GM12864 (cell line): Measurements from ENCODE around the gene FGF1.

Source experiments
- DNase-seq: peaks from one replicate; pipeline ENCODE4 v3.0.0-alpha.2; 2011; ENCODE audit warnings: low read depth
- H3K4me3 ChIP-seq: 2 replicates; pipeline ENCODE4 v1.5.1; 2011; ENCODE audit warnings: mild to moderate bottlenecking, low read depth, low read length, control low read depth
- TF ChIP-seq, protein P1 (sequence below): IDR thresholded peaks from 2 replicates; pipeline ENCODE4 v1.5.1; 2011; ENCODE audit warnings: low read depth, mild to moderate bottlenecking, moderate library complexity, low read length, control low read depth, inconsistent platforms; ENCODE audit errors: missing control alignments

The FGF1 gene

DNA sequence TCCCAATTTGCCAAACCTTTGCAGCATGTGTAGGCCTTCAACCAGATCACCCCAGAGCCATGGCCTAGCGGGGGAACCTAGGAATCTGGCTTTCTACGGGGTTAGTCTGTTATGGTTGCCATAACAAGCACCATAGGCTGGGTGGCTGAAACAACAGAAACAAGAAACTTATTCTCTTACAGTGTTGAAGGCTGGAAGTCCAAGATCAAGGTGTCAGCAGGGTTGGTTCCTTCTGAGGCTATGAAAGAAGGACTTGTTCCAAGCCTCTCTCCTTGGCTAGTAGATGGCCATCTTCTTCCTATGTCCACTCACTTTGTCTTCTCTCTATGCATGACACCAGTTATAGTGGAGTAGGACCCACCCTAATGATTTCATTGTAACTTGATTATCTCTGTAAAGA is 6.1 kb downstream of the FGF1 start:
- TF ChIP-seq, protein P1, sequence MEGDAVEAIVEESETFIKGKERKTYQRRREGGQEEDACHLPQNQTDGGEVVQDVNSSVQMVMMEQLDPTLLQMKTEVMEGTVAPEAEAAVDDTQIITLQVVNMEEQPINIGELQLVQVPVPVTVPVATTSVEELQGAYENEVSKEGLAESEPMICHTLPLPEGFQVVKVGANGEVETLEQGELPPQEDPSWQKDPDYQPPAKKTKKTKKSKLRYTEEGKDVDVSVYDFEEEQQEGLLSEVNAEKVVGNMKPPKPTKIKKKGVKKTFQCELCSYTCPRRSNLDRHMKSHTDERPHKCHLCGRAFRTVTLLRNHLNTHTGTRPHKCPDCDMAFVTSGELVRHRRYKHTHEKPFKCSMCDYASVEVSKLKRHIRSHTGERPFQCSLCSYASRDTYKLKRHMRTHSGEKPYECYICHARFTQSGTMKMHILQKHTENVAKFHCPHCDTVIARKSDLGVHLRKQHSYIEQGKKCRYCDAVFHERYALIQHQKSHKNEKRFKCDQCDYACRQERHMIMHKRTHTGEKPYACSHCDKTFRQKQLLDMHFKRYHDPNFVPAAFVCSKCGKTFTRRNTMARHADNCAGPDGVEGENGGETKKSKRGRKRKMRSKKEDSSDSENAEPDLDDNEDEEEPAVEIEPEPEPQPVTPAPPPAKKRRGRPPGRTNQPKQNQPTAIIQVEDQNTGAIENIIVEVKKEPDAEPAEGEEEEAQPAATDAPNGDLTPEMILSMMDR = no peak
- H3K4me3 ChIP-seq = no peak overlapping the region
- DNase-seq = no peak

DNA sequence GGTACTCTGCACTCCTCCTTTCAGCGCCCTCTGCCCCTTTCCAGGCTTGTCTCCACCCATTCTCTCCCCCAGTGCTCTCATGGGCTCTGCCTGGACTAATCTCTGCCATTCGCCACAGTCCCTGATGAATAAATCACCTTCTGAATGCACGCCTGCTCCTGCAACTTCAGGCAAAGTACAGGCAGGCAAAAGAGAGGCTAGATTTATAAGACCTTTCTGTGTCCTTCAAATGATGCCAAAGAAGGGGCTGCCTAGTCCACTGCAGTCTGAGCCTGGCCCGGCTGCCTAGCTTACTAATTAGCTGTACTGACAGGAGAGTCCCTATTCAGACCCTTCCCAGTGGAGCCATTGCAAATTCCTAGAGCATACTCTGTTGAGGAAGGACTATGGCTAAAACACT is 7.4 kb downstream of the FGF1 start:
- TF ChIP-seq, protein P1 = no peak
- no peak for DNase-seq
- no peak overlapping the region for H3K4me3 ChIP-seq

DNA sequence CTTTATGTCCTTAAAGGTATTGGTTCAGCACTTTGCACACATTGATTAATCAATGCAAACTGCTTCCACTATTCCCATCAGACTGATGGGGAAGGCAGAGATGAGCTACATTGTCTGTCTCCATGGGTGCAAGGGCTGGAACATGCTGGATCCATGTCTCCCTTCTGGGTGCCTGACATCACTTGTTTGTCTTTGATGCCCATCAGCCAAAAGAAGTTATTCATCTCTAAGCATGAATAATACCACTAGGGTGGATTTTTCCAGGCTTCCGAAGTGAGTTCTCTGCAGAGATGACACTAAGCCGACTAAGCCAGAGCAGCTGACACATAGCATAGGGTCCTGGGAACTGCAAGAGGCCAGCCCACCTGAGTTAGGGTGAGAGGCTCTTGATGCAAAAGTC is 8.7 kb downstream of the FGF1 start:
- TF ChIP-seq, protein P1 = no peak
- DNase-seq = no peak

DNA sequence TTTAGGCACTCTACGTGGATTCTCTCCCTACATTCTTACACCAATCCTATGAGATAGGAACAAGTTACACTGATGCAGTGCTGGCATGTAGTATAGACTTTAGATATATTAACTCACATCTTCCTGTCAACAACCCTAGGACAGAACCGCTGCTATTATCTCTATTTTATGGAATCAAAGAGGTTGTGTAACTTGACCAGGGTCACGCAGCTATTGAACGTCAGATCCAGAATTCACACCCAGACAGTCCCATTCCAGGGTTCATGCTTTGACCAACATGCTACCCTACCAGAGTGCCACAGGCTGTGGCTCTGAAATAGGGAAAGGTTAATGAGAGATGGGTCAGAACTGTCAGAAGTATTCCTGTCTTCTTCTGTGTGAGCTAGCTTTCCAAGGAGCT is 9.6 kb downstream of the FGF1 start:
- H3K4me3 ChIP-seq = no peak overlapping the region
- TF ChIP-seq, protein P1 = no peak
- DNase-seq = no peak

More for the DNA sequence above, 8.7 kb downstream of the FGF1 start:
- no peak overlapping the region for H3K4me3 ChIP-seq

DNA sequence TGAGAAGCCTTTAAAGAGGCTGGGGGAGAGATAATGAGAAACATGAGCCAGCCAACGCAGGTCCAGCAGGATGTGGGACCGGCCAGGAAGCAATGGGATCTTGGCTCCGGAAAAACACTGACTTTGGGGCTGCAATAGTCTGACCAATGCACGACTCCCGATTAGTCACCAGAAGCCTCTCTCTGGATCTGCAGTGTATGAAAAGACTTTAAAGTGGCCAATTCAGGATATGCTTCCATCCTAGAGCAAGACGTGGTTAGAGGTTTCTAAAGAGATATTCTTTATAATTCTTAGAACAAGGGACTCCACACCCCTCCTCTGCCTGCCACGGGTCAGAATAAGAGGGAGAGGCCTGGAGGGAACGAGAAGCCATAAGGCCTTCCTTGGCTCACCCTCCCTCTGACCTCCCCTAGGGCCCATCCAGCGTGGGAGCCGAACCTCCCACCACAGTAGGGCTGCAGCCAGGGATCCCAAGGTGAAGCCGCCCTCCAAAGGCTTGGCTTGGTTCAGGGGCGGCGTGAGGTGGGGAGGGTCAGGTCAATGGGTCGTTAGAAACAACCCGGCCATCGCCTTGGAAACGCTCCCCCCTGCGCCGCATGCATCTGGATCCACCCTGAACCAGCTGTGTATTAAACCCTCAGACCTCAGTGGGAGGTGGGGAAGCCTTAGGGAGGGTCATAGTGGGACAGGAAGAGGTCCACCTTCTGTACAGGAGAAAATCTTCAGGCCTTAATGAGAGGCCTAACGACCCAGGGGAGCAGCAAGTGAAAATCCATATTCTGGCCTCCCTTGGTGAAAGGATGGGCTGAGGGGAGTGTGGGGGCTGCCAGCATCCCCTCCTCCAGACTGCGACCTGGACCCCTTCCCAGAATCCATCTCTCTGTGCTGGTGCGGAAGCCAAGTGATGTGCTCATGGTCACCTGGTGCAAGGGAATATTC is 11.1 kb downstream of the FGF1 start:
- TF ChIP-seq, protein P1 = no peak
- H3K4me3 ChIP-seq = no peak overlapping the region
- no peak for DNase-seq

DNA sequence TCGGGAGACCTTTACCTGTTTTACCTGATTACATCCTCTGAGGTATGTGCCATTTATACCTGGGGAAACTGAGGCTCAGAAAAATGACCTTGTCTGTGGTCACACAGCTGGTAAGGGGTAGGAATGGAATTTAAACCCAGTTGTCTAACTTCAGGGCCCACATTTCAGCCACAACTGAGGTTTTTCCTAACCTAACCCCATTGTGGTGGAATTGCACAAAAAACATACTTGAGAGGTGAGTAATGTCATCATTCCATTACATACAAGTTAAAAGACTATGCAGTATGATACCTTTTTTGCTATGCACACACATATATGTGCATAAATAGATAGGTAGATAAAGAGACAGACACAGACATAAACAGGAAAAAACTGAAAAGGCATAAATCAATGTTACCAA is 14.1 kb downstream of the FGF1 start:
- no peak overlapping the region for H3K4me3 ChIP-seq
- no peak for DNase-seq
- TF ChIP-seq, protein P1 = no peak

DNA sequence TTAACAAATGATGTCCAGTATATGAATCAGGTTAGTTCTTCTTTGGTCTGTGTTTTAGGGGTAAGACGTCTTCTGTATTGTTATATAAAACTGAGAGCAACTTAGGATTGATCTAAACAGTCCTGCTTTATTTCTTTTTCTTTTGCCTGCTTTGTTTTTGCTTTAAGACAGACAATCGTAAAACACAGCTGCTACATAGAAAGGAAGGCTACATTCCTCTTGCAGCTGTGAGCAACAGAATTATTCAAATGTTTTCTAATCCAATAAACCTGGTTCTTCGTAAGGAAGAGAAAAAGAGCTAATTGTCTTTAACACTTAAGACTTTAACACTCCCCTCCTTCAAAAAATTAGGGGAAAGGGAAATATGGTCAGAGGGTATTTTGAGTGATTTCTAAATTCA is 14.6 kb downstream of the FGF1 start:
- no peak overlapping the region for H3K4me3 ChIP-seq
- TF ChIP-seq, protein P1 = no peak
- no peak for DNase-seq
